ENCODE data around the gene TOMM20. TPM values are rescaled to one million over a fixed set of nuclear protein-coding genes. Genes with fewer than 3 reads are reported as not detected.
A peak's percentile ranks its signal among the peaks of the same experiment; 100 is the strongest.

The TOMM20 gene
- total RNA-seq, 1 experiment from 2014 or later, result 151 TPM

GRCh38 chr1:235060607-235061470 lies 67.8 kb downstream of the TOMM20 start:
- H3K27ac Mint-ChIP-seq (ENCODE audit: unreplicated experiment), result peak overlapping the region; percentile 85
- H3K4me1 Mint-ChIP-seq (ENCODE audit: low read depth, unreplicated experiment), result peaks cover 70% of the 10 kb centered on the region
- CTCF ChIA-PET, result interaction anchor here (0.7 to 1.3 kb wide), 4 partner anchors 19 to 448 kb away, joined by 4 read pairs; no protein-coding TSS in a partner anchor
- peak; percentile 74 for DNase-seq
- BruUV-seq (replicated peaks), result no TSS peak
- H3K27me3 Mint-ChIP-seq (ENCODE audit: unreplicated experiment), result no peaks in the 10 kb centered on the region
- intact Hi-C loops (cut with micrococcal nuclease; ENCODE audit: unreplicated experiment), result loop anchor here (5.0 kb wide), 1 partner anchor 34 kb away; no protein-coding TSS in a partner anchor
- peak overlapping the region; percentile 25 for H3K4me3 Mint-ChIP-seq (ENCODE audit: low read depth, unreplicated experiment)
- peaks cover 8% of the 10 kb centered on the region for H3K36me3 Mint-ChIP-seq (ENCODE audit: insufficient read depth, unreplicated experiment)
- TF ChIP-seq, protein P1, sequence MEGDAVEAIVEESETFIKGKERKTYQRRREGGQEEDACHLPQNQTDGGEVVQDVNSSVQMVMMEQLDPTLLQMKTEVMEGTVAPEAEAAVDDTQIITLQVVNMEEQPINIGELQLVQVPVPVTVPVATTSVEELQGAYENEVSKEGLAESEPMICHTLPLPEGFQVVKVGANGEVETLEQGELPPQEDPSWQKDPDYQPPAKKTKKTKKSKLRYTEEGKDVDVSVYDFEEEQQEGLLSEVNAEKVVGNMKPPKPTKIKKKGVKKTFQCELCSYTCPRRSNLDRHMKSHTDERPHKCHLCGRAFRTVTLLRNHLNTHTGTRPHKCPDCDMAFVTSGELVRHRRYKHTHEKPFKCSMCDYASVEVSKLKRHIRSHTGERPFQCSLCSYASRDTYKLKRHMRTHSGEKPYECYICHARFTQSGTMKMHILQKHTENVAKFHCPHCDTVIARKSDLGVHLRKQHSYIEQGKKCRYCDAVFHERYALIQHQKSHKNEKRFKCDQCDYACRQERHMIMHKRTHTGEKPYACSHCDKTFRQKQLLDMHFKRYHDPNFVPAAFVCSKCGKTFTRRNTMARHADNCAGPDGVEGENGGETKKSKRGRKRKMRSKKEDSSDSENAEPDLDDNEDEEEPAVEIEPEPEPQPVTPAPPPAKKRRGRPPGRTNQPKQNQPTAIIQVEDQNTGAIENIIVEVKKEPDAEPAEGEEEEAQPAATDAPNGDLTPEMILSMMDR (IDR thresholded peaks at IDR 0.05; ENCODE audit: unreplicated experiment), result no peak
- no peaks in the 10 kb centered on the region for H3K9me3 Mint-ChIP-seq (ENCODE audit: low read depth, unreplicated experiment)

Other genes with a start within 250 kb of the TOMM20 start
- 79.8 and 89.1 TPM in 2 replicates for gene RBM34, start 32.4 kb upstream of the TOMM20 start, total RNA-seq (2022)
- gene ARID4B, start 199.3 kb upstream of the TOMM20 start, total RNA-seq (2022), result 46.3 and 56.6 TPM in 2 replicates
- gene GGPS1, start 199.7 kb upstream of the TOMM20 start, total RNA-seq (2022), result 40.5 and 45.6 TPM in 2 replicates
- 19.0 and 31.3 TPM in 2 replicates for gene TBCE, start 238.6 kb upstream of the TOMM20 start, total RNA-seq (2022)

Measured in Calu3 (cell line).